Measurements from ENCODE around the gene APOA5. TPM values are rescaled to one million over a fixed set of nuclear protein-coding genes. Genes with fewer than 3 reads are reported as not detected.

Gene APOA5
- total and polyA plus RNA-seq, 2 of the 8 experiments (the other 6 are each of a cell fraction or from before 2014, with no cell fraction given) = 0.08 to 0.15 TPM

GRCh38 chr11:116762132-116762531, 29.5 kb downstream of the APOA5 start:
- H3K18ac ChIP-seq (ENCODE audit: extremely low read depth, low read length) = no peak overlapping the region
- H3K56ac ChIP-seq (replicated peaks; ENCODE audit: insufficient read length, low read depth, low read length) = no peak overlapping the region
- no peaks in the 10 kb centered on the region; the same call in 1 of the 2 replicates for H3K79me1 ChIP-seq (ENCODE audit: low read depth, low read length)
- no peak overlapping the region for H3K23ac ChIP-seq (ENCODE audit: insufficient read length)
- no peak overlapping the region for H2BK12ac ChIP-seq (ENCODE audit: low read depth, low read length)
- H3K4me1 ChIP-seq (replicated peaks in 1 of 4; ENCODE audit: control insufficient read depth in 3 of 4, insufficient read depth in 4 of 4, low read length in 3 of 4) = no peaks in the 10 kb centered on the region
- TF ChIP-seq CREB1 (IDR thresholded peaks at IDR 0.05) = no peak
- no peak for TF ChIP-seq CTBP2 (IDR thresholded peaks at IDR 0.05; ENCODE audit: borderline replicate concordance, insufficient read depth, insufficient read length, low read length)
- TF ChIP-seq POLR2A (IDR thresholded peaks at IDR 0.05; ENCODE audit: control extremely low read depth in 1 of 2, low read depth in 2 of 2, low read length in 2 of 2) = no peak
- TF ChIP-seq CEBPB (IDR thresholded peaks at IDR 0.05; ENCODE audit: low read depth, low read length) = no peak
- TF ChIP-seq POLR2AphosphoS5 (IDR thresholded peaks at IDR 0.05; ENCODE audit: low read depth, low read length) = no peak
- TF ChIP-seq NRF1 (IDR thresholded peaks at IDR 0.05; ENCODE audit: low read depth, low read length) = no peak
- H3K9ac ChIP-seq (replicated peaks in 1 of 4; ENCODE audit: extremely low read depth in 1 of 4, low read depth in 3 of 4, low read length in 3 of 4) = no peak overlapping the region
- H3K9me3 ChIP-seq (ENCODE audit: insufficient read depth in 2 of 2, low read depth in 1 of 2, low read length in 1 of 2) = no peaks in the 10 kb centered on the region
- no peak overlapping the region for H3K4me3 ChIP-seq (ENCODE audit: extremely low read depth in 1 of 4, insufficient read depth in 2 of 4, low read depth in 3 of 4, low read length in 4 of 4)
- H2AK5ac ChIP-seq (ENCODE audit: low read depth, low read length) = no peak overlapping the region
- FAIRE-seq = no peak
- no peaks in the 10 kb centered on the region for H3K23me2 ChIP-seq (ENCODE audit: low read depth, low read length)
- H2BK120ac ChIP-seq (replicated peaks; ENCODE audit: low read depth, low read length) = no peak overlapping the region
- H4K91ac ChIP-seq (replicated peaks; ENCODE audit: insufficient read length, low read length) = no peak overlapping the region
- 0 out of 4 replicates have a peak, but pooled peaks cover 0 to 4% of the 10 kb centered on the region in 2 experiments for H3K79me2 ChIP-seq (ENCODE audit: control insufficient read depth in 1 of 2, insufficient read depth in 2 of 2, low read length in 2 of 2)
- no peak overlapping the region for H4K8ac ChIP-seq (ENCODE audit: extremely low read depth, insufficient read depth, low read length)
- H3K4ac ChIP-seq (replicated peaks; ENCODE audit: insufficient read length, low read depth, low read length) = no peak overlapping the region
- H2BK20ac ChIP-seq (ENCODE audit: low read length) = no peak overlapping the region
- peaks cover 23 to 59% (median 52%) of the 10 kb centered on the region in 4 experiments for H3K36me3 ChIP-seq (ENCODE audit: control insufficient read depth in 2 of 4, insufficient read depth in 4 of 4, low read length in 3 of 4)
- ChIA-PET POLR2A (ENCODE audit: partially characterized antibody) (interaction anchor here (0.8 to 0.9 kb wide), 2 partner anchors 15 to 410 kb away, joined by 3 read pairs; no protein-coding TSS in a partner anchor), CTCF (ENCODE audit: partially characterized antibody) (interaction anchor here (0.9 to 1.4 kb wide), 2 partner anchors 18 to 74 kb away, joined by 3 to 4 read pairs; no protein-coding TSS in a partner anchor)
- H2AFZ ChIP-seq (ENCODE audit: low read length) = no peak overlapping the region
- no peak overlapping the region for H3K27ac ChIP-seq (ENCODE audit: low read depth, low read length)
- WGBS, 2 experiments (ENCODE audit: extremely low coverage in 1 of 2, insufficient coverage in 1 of 2, insufficient read length in 1 of 2, insufficient replicate concordance in 2 of 2, low coverage in 1 of 2, low lambda C conversion rate in 2 of 2, missing lambda C conversion rate in 1 of 2) = 76% methylated on average over 2 of the region's 2 CpGs; no CpG with 5 or more reads in 1 of the 2 experiments
- H3K27me3 ChIP-seq (replicated peaks in 1 of 4; ENCODE audit: control insufficient read depth in 3 of 4, extremely low read depth in 1 of 4, insufficient read depth in 3 of 4, low read length in 3 of 4) = no peaks in the 10 kb centered on the region
- DNase-seq (ENCODE audit: low read depth in 1 of 2, low spot score in 2 of 2) = no peak
- no peak overlapping the region for H3K14ac ChIP-seq (ENCODE audit: insufficient read length)
- no peak overlapping the region for H3K4me2 ChIP-seq (ENCODE audit: insufficient read depth in 1 of 2, low read depth in 2 of 2, low read length in 2 of 2)
- H2BK5ac ChIP-seq (ENCODE audit: low read depth, low read length) = no peak overlapping the region
- H4K5ac ChIP-seq (ENCODE audit: insufficient read length, low read depth, low read length) = no peak overlapping the region
- no peak overlapping the region for H2BK15ac ChIP-seq (ENCODE audit: low read length)
- H4K20me1 ChIP-seq (replicated peaks in 1 of 2; ENCODE audit: control insufficient read depth in 1 of 2, insufficient read depth in 2 of 2, low read length in 2 of 2) = no peaks in the 10 kb centered on the region

All from H1 (cell line).